ENCODE data around the gene PDILT. TPM values are rescaled to one million over a fixed set of nuclear protein-coding genes. Genes with fewer than 3 reads are reported as not detected.

The PDILT gene
- total RNA-seq, 1 donor from 2014 or later, result not detected

- no peaks in the 10 kb centered on the region for H3K9me3 ChIP-seq (ENCODE audit: insufficient read depth, low read depth, low read length)
- no peak overlapping the region for H3K4me2 ChIP-seq (ENCODE audit: low read length)
- Mint-ChIP-seq H3K9me3 (ENCODE audit: unreplicated experiment) (no peaks in the 10 kb centered on the region), H3K4me1 (ENCODE audit: low read depth, unreplicated experiment) (peaks cover 6% of the 10 kb centered on the region), H3K27ac (ENCODE audit: unreplicated experiment) (no peak overlapping the region), H3K36me3 (ENCODE audit: low read depth, unreplicated experiment) (no peaks in the 10 kb centered on the region), H3K27me3 (ENCODE audit: low read depth, unreplicated experiment) (peaks cover 4% of the 10 kb centered on the region), H3K4me3 (ENCODE audit: unreplicated experiment) (no peak overlapping the region)
- DNase-seq (ENCODE audit: low read depth) (no peak), FAIRE-seq (no peak)
- H2AFZ ChIP-seq (ENCODE audit: low read depth, low read length), result no peak overlapping the region
- H3K27ac ChIP-seq (ENCODE audit: low read depth, low read length), result no peak overlapping the region
- no peaks in the 10 kb centered on the region for H3K79me2 ChIP-seq (ENCODE audit: insufficient read depth, low read length)
- H4K20me1 ChIP-seq (ENCODE audit: insufficient read depth, low read length), result no peaks in the 10 kb centered on the region
- no peaks in the 10 kb centered on the region for H3K4me1 ChIP-seq (ENCODE audit: insufficient read depth, low read length)
- no peaks in the 10 kb centered on the region for H3K36me3 ChIP-seq (ENCODE audit: insufficient read depth, low read length)
- no peak overlapping the region for H3K9ac ChIP-seq (ENCODE audit: low read length)
- no peak overlapping the region for H3K4me3 ChIP-seq (ENCODE audit: insufficient read depth, low read depth, low read length)
- no peak for TF ChIP-seq EZH2 (IDR thresholded peaks at IDR 0.05; ENCODE audit: insufficient read depth, low read length)
- TF ChIP-seq CTCF (IDR thresholded peaks at IDR 0.05; ENCODE audit: insufficient read depth, low read depth, low read length), result no peak
- no peaks in the 10 kb centered on the region for H3K27me3 ChIP-seq (ENCODE audit: insufficient read depth, low read length)
These were observed 7.0 kb downstream of the PDILT start for GRCh38 chr16:20397468-20398074.

GRCh38 chr16:20396846-20397467, 7.6 kb downstream of the PDILT start:
- H3K9me3 ChIP-seq (ENCODE audit: insufficient read depth, low read depth, low read length), result no peaks in the 10 kb centered on the region
- no peak for TF ChIP-seq EZH2 (IDR thresholded peaks at IDR 0.05; ENCODE audit: insufficient read depth, low read length)
- no peak for TF ChIP-seq CTCF (IDR thresholded peaks at IDR 0.05; ENCODE audit: insufficient read depth, low read depth, low read length)
- no peaks in the 10 kb centered on the region for H3K27me3 ChIP-seq (ENCODE audit: insufficient read depth, low read length)
- H3K4me2 ChIP-seq (ENCODE audit: low read length), result no peak overlapping the region
- FAIRE-seq (no peak), DNase-seq (ENCODE audit: low read depth) (no peak)
- Mint-ChIP-seq H3K9me3 (ENCODE audit: unreplicated experiment) (no peaks in the 10 kb centered on the region), H3K27me3 (ENCODE audit: low read depth, unreplicated experiment) (peaks cover 3% of the 10 kb centered on the region), H3K4me3 (ENCODE audit: unreplicated experiment) (no peak overlapping the region), H3K36me3 (ENCODE audit: low read depth, unreplicated experiment) (no peaks in the 10 kb centered on the region), H3K27ac (ENCODE audit: unreplicated experiment) (no peak overlapping the region), H3K4me1 (ENCODE audit: low read depth, unreplicated experiment) (peaks cover 6% of the 10 kb centered on the region)
- no peak overlapping the region for H3K4me3 ChIP-seq (ENCODE audit: insufficient read depth, low read depth, low read length)
- H4K20me1 ChIP-seq (ENCODE audit: insufficient read depth, low read length), result no peaks in the 10 kb centered on the region
- H3K27ac ChIP-seq (ENCODE audit: low read depth, low read length), result no peak overlapping the region
- no peaks in the 10 kb centered on the region for H3K79me2 ChIP-seq (ENCODE audit: insufficient read depth, low read length)
- no peak overlapping the region for H2AFZ ChIP-seq (ENCODE audit: low read depth, low read length)
- no peak overlapping the region for H3K9ac ChIP-seq (ENCODE audit: low read length)
- no peaks in the 10 kb centered on the region for H3K36me3 ChIP-seq (ENCODE audit: insufficient read depth, low read length)
- H3K4me1 ChIP-seq (ENCODE audit: insufficient read depth, low read length), result no peaks in the 10 kb centered on the region

GRCh38 chr16:20395946-20396345, 8.6 kb downstream of the PDILT start:
- Histone ChIP-seq H3K36me3 (ENCODE audit: insufficient read depth, low read length) (no peaks in the 10 kb centered on the region), H2AFZ (ENCODE audit: low read depth, low read length) (no peak overlapping the region), H4K20me1 (ENCODE audit: insufficient read depth, low read length) (no peaks in the 10 kb centered on the region), H3K79me2 (ENCODE audit: insufficient read depth, low read length) (no peaks in the 10 kb centered on the region), H3K4me1 (ENCODE audit: insufficient read depth, low read length) (no peaks in the 10 kb centered on the region), H3K4me2 (ENCODE audit: low read length) (no peak overlapping the region), H3K9me3 (ENCODE audit: insufficient read depth, low read depth, low read length) (no peaks in the 10 kb centered on the region), H3K27me3 (ENCODE audit: insufficient read depth, low read length) (no peaks in the 10 kb centered on the region), H3K27ac (ENCODE audit: low read depth, low read length) (no peak overlapping the region), H3K9ac (ENCODE audit: low read length) (no peak overlapping the region), H3K4me3 (ENCODE audit: insufficient read depth, low read depth, low read length) (no peak overlapping the region)
- peaks cover 3% of the 10 kb centered on the region for H3K27me3 Mint-ChIP-seq (ENCODE audit: low read depth, unreplicated experiment)
- H3K4me1 Mint-ChIP-seq (ENCODE audit: low read depth, unreplicated experiment), result peaks cover 6% of the 10 kb centered on the region
- no peak overlapping the region for H3K27ac Mint-ChIP-seq (ENCODE audit: unreplicated experiment)
- no peaks in the 10 kb centered on the region for H3K9me3 Mint-ChIP-seq (ENCODE audit: unreplicated experiment)
- no peaks in the 10 kb centered on the region for H3K36me3 Mint-ChIP-seq (ENCODE audit: low read depth, unreplicated experiment)
- TF ChIP-seq CTCF (IDR thresholded peaks at IDR 0.05; ENCODE audit: insufficient read depth, low read depth, low read length), result no peak
- no peak for TF ChIP-seq EZH2 (IDR thresholded peaks at IDR 0.05; ENCODE audit: insufficient read depth, low read length)
- no peak overlapping the region for H3K4me3 Mint-ChIP-seq (ENCODE audit: unreplicated experiment)
- no peak for FAIRE-seq
- DNase-seq (ENCODE audit: low read depth), result no peak

Data from astrocyte (in vitro differentiated cells and primary cell).